ENCODE measurements around the gene RASGRP3.

Gene RASGRP3

DNA sequence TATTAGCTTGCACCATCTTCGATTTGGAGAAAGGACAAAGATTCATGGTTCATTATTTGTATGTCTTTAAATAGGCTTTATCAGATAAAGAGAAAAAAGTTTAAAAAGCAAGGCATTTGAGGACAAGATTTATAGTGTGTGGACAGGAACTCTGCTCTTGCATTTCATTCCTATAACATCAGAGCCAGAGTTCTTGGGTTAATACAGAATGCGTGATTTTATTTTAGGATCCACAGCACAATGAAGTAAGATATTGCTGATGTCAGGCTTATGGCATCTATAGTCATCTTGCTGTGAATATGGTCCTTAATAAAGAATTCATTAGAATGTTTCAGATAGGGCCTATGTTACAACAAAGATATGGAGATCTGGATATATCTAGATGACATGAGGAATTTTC lies 19.7 kb downstream of the RASGRP3 start:
- Histone ChIP-seq H3K4me3 (ENCODE audit: low read depth in 1 of 2, low read length in 1 of 2) (no peak overlapping the region), H3K36me3 (no peaks in the 10 kb centered on the region), H3K27me3 (no peaks in the 10 kb centered on the region), H3K9me3 (no peaks in the 10 kb centered on the region), H3K27ac (no peak overlapping the region), H3K4me1 (ENCODE audit: control insufficient read depth in 1 of 2, insufficient read depth in 1 of 2, low read depth in 1 of 2, low read length in 1 of 2) (peaks cover 0 to 9% of the 10 kb centered on the region in 2 experiments)
- TF ChIP-seq, protein P1, sequence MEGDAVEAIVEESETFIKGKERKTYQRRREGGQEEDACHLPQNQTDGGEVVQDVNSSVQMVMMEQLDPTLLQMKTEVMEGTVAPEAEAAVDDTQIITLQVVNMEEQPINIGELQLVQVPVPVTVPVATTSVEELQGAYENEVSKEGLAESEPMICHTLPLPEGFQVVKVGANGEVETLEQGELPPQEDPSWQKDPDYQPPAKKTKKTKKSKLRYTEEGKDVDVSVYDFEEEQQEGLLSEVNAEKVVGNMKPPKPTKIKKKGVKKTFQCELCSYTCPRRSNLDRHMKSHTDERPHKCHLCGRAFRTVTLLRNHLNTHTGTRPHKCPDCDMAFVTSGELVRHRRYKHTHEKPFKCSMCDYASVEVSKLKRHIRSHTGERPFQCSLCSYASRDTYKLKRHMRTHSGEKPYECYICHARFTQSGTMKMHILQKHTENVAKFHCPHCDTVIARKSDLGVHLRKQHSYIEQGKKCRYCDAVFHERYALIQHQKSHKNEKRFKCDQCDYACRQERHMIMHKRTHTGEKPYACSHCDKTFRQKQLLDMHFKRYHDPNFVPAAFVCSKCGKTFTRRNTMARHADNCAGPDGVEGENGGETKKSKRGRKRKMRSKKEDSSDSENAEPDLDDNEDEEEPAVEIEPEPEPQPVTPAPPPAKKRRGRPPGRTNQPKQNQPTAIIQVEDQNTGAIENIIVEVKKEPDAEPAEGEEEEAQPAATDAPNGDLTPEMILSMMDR (IDR thresholded peaks at IDR 0.05), result no peak

DNA sequence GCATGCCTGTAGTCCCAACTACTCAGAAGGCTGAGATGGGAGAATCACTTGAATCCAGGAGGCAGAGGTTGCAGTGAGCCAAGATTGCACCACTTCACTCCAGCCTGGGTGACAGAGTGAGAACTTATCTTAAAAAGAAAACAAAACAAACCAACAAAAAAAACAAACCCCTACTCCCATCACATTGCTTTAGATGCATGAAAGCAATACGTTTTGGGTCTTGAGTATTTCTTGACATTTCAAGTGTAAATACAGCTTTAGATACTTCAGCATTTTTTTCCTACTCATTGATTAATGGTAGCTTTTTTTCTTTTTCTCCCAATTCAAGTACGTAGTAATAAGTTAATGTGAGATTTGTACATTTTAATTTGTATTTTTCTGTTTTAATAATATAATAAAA lies 20.3 kb downstream of the RASGRP3 start:
- H3K9me3 ChIP-seq, result no peaks in the 10 kb centered on the region
- H3K27me3 ChIP-seq, result no peaks in the 10 kb centered on the region
- H3K4me3 ChIP-seq (ENCODE audit: low read depth in 1 of 2, low read length in 1 of 2), result no peak overlapping the region
- no peaks in the 10 kb centered on the region for H3K36me3 ChIP-seq
- H3K4me1 ChIP-seq (ENCODE audit: control insufficient read depth in 1 of 2, insufficient read depth in 1 of 2, low read depth in 1 of 2, low read length in 1 of 2), result peaks cover 0 to 9% of the 10 kb centered on the region in 2 experiments
- no peak overlapping the region for H3K27ac ChIP-seq
- TF ChIP-seq, protein P1 (IDR thresholded peaks at IDR 0.05), result no peak

DNA sequence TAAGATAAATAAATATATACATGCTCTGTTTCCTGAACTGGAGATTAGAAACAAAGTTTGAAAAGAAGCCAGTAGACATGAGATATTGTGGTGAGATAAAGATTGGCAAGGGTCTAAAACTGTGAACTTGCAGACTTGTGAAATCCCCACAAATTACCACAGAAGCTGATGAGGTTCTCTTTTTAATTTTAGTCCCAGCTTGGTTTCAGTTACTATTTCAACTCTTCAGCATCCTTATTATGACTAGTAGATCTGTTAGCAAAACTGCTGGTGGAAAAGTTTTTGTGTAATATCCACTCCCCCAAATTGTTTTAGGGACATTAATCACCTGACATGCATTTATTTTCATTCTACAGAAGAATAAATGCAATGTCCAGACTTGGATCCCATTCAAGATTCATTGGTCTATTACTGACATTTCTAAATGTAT lies 20.8 kb downstream of the RASGRP3 start:
- TF ChIP-seq, protein P1 (IDR thresholded peaks at IDR 0.05), result no peak
- Histone ChIP-seq H3K4me3 (ENCODE audit: low read depth in 1 of 2, low read length in 1 of 2) (no peak overlapping the region), H3K4me1 (ENCODE audit: control insufficient read depth in 1 of 2, insufficient read depth in 1 of 2, low read depth in 1 of 2, low read length in 1 of 2) (peaks cover 0 to 9% of the 10 kb centered on the region in 2 experiments)

DNA sequence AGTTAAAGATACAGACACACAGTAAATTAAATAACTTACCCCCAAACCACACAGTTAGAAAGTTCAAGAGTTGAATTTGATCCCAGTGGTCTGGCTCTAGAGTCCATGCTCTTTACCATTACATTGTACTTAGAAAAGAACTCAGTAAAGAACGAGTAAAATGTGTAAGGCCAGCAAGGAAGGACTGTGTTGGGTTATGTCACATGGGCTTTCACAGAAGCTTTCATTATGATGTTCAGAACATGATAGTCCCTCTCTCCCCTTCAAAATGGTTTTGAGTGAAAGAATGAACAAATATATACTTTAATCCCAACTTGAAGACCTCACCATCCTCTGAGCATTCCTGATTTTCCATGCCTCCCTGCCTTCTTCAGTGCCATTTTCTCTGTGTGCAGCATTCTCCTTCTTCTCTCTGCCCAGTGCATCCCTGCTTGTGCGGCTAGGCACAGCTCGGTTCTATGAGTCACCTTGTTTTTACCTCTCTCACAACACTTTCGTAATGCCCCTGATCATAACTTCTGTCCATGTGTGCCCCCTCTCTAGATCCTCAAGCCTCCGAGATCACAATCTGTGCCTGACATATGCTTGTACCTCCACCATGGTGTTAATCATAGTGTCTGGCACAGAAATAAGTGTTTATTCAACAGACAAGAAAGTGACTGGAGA lies 22.0 kb downstream of the RASGRP3 start:
- H3K4me3 ChIP-seq (ENCODE audit: low read depth in 1 of 2, low read length in 1 of 2), result no peak overlapping the region
- peaks cover 0 to 9% of the 10 kb centered on the region in 2 experiments for H3K4me1 ChIP-seq (ENCODE audit: control insufficient read depth in 1 of 2, insufficient read depth in 1 of 2, low read depth in 1 of 2, low read length in 1 of 2)
- H3K27ac ChIP-seq, result no peak overlapping the region
- H3K36me3 ChIP-seq, result no peaks in the 10 kb centered on the region
- no peaks in the 10 kb centered on the region for H3K9me3 ChIP-seq
- TF ChIP-seq, protein P1 (IDR thresholded peaks at IDR 0.05), result no peak
- H3K27me3 ChIP-seq, result no peaks in the 10 kb centered on the region

More for the DNA sequence above, 20.8 kb downstream of the RASGRP3 start:
- H3K27ac ChIP-seq, result no peak overlapping the region
- no peaks in the 10 kb centered on the region for H3K9me3 ChIP-seq
- no peaks in the 10 kb centered on the region for H3K27me3 ChIP-seq
- no peaks in the 10 kb centered on the region for H3K36me3 ChIP-seq

DNA sequence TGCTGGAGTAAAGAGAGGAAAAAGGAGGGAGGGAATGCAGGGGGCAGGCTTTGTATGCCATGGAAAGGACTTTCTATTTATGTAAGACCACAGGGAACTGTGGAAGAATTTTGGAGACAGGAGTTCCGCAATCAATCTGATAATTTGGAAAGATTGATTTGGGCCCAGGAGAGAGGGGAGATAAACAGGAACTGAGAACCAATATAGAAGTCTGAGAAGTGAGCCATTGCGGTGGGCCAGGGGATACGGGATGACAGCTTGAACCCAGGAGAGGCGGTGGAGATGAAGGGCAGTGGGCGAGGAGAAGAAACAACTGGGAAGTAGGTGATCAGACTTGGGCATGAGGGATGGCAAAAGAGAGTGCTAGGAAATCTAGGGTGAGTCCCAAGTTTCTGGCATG lies 23.7 kb downstream of the RASGRP3 start:
- Histone ChIP-seq H3K9me3 (no peaks in the 10 kb centered on the region), H3K4me1 (ENCODE audit: control insufficient read depth in 1 of 2, insufficient read depth in 1 of 2, low read depth in 1 of 2, low read length in 1 of 2) (peaks cover 0 to 9% of the 10 kb centered on the region in 2 experiments), H3K4me3 (ENCODE audit: low read depth in 1 of 2, low read length in 1 of 2) (no peak overlapping the region), H3K27ac (no peak overlapping the region), H3K36me3 (no peaks in the 10 kb centered on the region), H3K27me3 (no peaks in the 10 kb centered on the region)
- TF ChIP-seq, protein P1 (IDR thresholded peaks at IDR 0.05), result no peak
